Activated CD4-positive, alpha-beta T cell treated with anti-CD3 and anti-CD28 coated beads, Interleukin-2, amount 10 ng/mL, durations not matched to agents 24 days and 14 days (primary cell): ENCODE measurements around the gene PLD6. TPM values are rescaled to one million over a fixed set of nuclear protein-coding genes. Genes with fewer than 3 reads are reported as not detected.
"Not testable (repeated sequence)": the region's sequence is repeated elsewhere in the genome, so short reads cannot be mapped to it uniquely, and the experiment has no call there.

Experiments
- DNase-seq: peaks from one replicate; pipeline ENCODE4 v3.0.0; 2022
- H3K27ac Mint-ChIP-seq: one replicate; pipeline ENCODE4 v1.8.0; 2022; ENCODE audit warnings: mild to moderate bottlenecking, mixed read lengths
- H3K27me3 Mint-ChIP-seq: one replicate; pipeline ENCODE4 v1.8.0; 2022; ENCODE audit warnings: mixed read lengths
- H3K36me3 Mint-ChIP-seq: one replicate; pipeline ENCODE4 v1.8.0; 2022; ENCODE audit warnings: low read depth, mild to moderate bottlenecking, mixed read lengths
- H3K4me1 Mint-ChIP-seq: one replicate; pipeline ENCODE4 v1.8.0; 2021; ENCODE audit warnings: mixed read lengths
- H3K4me3 Mint-ChIP-seq: one replicate; pipeline ENCODE4 v1.8.0; 2022; ENCODE audit warnings: mild to moderate bottlenecking, moderate library complexity, mixed read lengths
- H3K9me3 Mint-ChIP-seq: one replicate; pipeline ENCODE4 v1.8.0; 2021; ENCODE audit warnings: mixed read lengths
- intact Hi-C: fragments of 100-400 bp; cut with micrococcal nuclease; formaldehyde crosslinking; loops from one replicate; pipeline ENCODE4 v1.15.1; 2023
- total RNA-seq: library from RNA; stranded (reverse); gene quantifications from 2 replicates; pipeline ENCODE4 v1.2.3, GENCODE V29; 2022

The PLD6 gene, protein sequence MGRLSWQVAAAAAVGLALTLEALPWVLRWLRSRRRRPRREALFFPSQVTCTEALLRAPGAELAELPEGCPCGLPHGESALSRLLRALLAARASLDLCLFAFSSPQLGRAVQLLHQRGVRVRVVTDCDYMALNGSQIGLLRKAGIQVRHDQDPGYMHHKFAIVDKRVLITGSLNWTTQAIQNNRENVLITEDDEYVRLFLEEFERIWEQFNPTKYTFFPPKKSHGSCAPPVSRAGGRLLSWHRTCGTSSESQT
- 17.2 and 17.3 TPM in 2 replicates for total RNA-seq

DNA sequence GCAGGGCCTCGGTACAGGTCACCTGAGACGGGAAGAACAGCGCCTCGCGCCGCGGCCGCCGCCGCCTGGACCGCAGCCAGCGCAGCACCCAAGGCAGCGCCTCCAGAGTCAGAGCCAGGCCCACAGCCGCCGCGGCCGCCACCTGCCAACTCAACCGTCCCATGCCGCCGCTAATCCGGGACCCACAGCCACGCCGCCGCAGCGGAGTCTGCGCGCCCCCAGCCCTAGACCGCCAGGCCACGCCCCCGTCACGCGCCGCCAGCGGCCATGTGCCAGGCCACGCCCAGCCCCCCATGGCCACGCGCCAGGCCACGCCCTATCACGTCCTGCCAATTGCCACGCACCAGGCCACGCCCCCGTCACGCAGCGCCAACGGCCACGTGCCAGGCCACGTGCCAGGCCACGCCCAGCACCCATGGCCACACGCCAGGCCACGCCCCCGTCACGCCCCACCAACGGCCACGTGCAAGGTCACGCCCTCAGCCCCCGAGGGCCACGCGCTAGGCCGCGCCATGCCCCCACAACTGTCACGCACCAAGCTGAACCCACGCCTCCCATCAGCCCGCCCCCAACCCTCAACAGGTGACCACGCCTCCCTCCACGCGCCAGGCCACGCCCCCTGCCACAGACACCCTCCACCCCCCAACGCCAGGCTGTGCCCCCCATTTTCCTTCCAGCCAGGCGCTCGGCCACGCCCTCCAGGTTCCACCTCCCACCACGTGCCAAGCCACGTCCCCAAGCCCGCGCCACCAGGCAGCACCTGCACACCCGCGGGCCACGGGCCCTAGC is at the start of gene PLD6:
PLD6 (minus strand) TSS at position 210 of the 789 bp plus-strand sequence; CDS start at position 163, 47 bp downstream.
- H3K36me3 Mint-ChIP-seq, result peaks cover 29% of the 10 kb centered on the region
- no peaks in the 10 kb centered on the region for H3K27me3 Mint-ChIP-seq
- peak; percentile 96 for DNase-seq
- peaks cover 11% of the 10 kb centered on the region for H3K4me1 Mint-ChIP-seq
- peak within 1 kb of the TSS; percentile 96 for H3K27ac Mint-ChIP-seq
- no peaks in the 10 kb centered on the region for H3K9me3 Mint-ChIP-seq
- peak within 1 kb of the TSS; percentile 90 for H3K4me3 Mint-ChIP-seq
- intact Hi-C loops, result loop anchor here (5.0 kb wide), 1 partner anchor 76 kb away; the partner anchor contains the start of gene COPS3

DNA sequence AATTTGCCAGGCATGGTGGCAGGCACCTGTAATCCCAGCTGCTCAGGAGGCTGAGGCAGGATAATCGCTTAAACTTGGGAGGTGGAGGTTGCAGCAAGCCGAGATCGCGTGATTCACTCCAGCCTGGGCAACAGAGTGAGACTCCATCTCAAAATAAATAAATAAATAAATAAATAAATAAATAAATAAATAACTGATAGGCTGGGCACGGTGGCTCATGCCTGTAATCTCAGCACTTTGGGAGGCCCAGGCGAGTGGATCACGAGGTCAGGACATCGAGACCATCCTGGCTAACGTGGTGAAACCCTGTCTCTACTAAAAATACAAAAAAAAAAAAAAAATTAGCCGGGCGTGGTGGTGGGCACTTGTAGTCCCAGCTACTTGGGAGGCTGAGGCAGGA is 49.6 kb upstream of the PLD6 start:
- intact Hi-C loops, DNase-seq, H3K4me3 Mint-ChIP-seq, H3K4me1 Mint-ChIP-seq, H3K27ac Mint-ChIP-seq, H3K9me3 Mint-ChIP-seq, H3K27me3 Mint-ChIP-seq: not testable (repeated sequence)
- H3K36me3 Mint-ChIP-seq, result peaks cover 64% of the 10 kb centered on the region

DNA sequence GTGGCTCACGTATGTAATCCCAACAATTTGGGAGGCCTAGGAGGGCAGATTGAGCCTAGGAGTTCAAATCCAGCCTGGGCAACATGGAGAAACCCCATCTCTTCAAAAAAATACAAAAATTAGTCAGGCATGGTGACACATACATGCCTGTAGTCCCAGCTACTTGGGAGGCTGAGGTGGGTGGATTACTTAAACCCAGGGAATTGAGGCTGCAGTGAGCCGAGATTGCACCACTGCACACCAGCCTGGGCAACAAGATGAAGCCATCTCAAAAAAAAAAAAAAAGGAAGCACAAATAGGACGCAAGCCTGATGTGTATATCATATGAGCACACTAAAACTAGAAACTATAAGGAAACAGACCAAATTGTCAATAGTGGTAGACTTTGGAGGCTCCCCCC is 47.9 kb upstream of the PLD6 start:
- Mint-ChIP-seq H3K36me3 (peaks cover 58% of the 10 kb centered on the region), H3K4me3 (no peak overlapping the region), H3K27ac (no peak overlapping the region), H3K27me3 (no peaks in the 10 kb centered on the region), H3K9me3 (no peaks in the 10 kb centered on the region), H3K4me1 (no peaks in the 10 kb centered on the region)
- DNase-seq, result no peak
- intact Hi-C loops, result no loop called here

DNA sequence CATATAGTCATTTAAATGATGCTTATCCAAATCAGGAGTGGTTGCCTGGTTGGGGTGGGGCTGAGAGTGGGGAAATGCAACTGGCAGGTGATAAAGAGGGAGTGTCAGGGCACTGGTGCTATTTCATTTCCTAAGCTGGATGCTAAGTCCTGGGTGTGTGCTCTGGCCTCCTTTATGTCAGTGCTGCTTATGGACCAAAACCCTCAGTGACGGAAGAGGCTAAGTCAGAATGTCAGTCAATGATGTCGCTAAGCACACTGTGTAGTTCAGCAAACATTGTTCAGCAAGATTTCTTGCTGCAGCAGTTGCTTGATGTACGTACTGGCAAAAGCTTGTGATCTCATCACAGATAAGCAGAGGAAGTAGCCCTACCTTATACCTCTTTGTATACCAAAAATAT is 47.3 kb upstream of the PLD6 start:
- DNase-seq, result no peak
- H3K27ac Mint-ChIP-seq, result no peak overlapping the region
- intact Hi-C loops, result no loop called here
- no peaks in the 10 kb centered on the region for H3K27me3 Mint-ChIP-seq
- H3K9me3 Mint-ChIP-seq, result no peaks in the 10 kb centered on the region
- no peak overlapping the region for H3K4me3 Mint-ChIP-seq
- no peaks in the 10 kb centered on the region for H3K4me1 Mint-ChIP-seq
- H3K36me3 Mint-ChIP-seq, result peaks cover 56% of the 10 kb centered on the region

DNA sequence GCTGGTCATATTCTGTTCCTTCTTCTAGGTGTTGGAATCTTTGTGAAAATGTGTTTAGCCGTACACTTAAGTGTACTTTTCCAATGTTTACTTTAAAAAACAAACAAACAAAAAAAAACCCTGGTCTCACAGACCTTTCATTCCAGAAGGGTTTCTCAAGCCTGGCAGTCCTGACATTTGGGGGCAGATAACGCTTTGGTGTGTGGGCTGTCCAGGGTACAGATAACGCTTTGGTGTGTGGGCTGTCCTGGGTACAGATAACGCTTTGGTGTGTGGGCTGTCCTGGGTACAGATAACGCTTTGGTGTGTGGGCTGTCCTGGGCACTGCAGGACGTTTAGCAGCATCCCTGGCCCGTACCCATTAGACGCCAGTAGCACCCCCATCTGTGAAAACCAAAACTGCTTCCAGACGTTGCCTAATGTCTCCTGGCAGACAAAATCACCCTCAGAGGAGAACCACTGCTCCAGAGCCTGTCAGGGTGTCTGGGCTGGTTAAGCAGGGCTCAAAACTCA is 46.1 kb upstream of the PLD6 start:
- Mint-ChIP-seq H3K27me3 (no peaks in the 10 kb centered on the region), H3K4me1 (no peaks in the 10 kb centered on the region), H3K27ac (no peak overlapping the region), H3K9me3 (no peaks in the 10 kb centered on the region), H3K4me3 (no peak overlapping the region), H3K36me3 (peaks cover 58% of the 10 kb centered on the region)
- no peak for DNase-seq
- intact Hi-C loops, result no loop called here

DNA sequence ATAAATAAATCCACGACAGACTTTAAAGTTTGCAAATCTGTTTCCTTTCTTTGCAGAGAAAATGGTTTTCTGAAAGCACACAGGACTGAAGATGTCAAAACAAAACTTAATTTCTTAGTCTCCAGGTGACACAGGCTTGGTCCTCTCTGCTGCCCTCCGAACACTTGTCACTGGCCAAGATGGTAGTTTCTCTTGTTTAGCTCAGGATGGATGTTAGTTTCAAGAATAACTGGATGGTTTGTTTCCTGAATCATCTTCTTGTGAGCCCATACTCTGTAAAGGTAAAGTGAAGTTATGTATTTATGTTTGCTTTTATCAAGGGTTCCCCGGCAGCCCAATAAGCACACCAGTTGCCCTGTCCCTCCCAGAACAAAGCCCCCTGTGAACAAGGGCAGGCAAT is 40.7 kb upstream of the PLD6 start:
- Mint-ChIP-seq H3K27me3 (no peaks in the 10 kb centered on the region), H3K4me1 (no peaks in the 10 kb centered on the region), H3K9me3 (no peaks in the 10 kb centered on the region), H3K36me3 (peaks cover 38% of the 10 kb centered on the region), H3K4me3 (no peak overlapping the region), H3K27ac (peak overlapping the region; percentile 20)
- intact Hi-C loops, result no loop called here
- no peak for DNase-seq

DNA sequence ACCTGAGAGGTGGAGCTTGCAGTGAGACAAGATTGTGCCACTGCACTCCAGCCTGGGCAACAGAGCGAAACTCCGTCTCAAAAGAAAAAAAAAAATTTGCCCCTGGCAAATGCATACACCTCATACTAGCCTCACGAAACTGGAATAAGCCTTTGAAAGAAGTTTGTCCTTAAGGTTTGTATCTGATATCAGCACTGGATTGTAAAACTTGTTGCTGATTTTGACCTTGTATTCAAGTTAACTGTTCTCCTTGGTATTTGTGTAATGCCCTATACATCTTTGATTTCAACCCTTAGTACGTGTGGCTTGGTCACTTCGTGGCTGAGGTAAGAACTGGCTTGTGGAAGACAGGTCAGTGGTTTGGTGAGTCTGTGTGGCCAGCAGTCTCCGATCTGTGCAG is 37.0 kb upstream of the PLD6 start:
- Mint-ChIP-seq H3K9me3 (no peaks in the 10 kb centered on the region), H3K4me3 (no peak overlapping the region), H3K4me1 (peaks cover 8% of the 10 kb centered on the region), H3K36me3 (peaks cover 20% of the 10 kb centered on the region), H3K27me3 (peaks cover 2% of the 10 kb centered on the region), H3K27ac (no peak overlapping the region)
- DNase-seq, result no peak
- intact Hi-C loops, result no loop called here

DNA sequence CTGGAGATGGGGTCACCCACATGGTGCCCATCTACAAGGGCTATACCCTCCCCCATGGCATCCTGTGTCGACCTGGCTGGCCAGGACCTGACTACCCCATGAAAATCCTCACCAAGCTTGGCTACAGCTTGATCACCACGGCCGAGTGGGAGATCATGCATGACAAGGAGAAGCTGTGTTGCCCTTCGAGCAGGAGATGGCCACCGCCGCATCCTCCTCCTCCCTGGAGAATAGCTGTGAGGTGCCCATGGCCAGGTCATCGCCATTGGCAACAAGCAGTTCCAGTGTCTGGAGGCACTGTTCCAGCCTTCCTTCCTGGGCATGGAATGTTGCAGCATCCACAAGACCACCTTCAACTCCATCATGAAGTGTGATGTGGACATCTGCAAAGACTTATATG is 36.1 kb upstream of the PLD6 start:
- H3K4me3 Mint-ChIP-seq, result no peak overlapping the region
- peaks cover 2% of the 10 kb centered on the region for H3K27me3 Mint-ChIP-seq
- no peaks in the 10 kb centered on the region for H3K9me3 Mint-ChIP-seq
- no peak for DNase-seq
- peaks cover 13% of the 10 kb centered on the region for H3K36me3 Mint-ChIP-seq
- H3K4me1 Mint-ChIP-seq, result peaks cover 10% of the 10 kb centered on the region
- intact Hi-C loops, result no loop called here
- H3K27ac Mint-ChIP-seq, result no peak overlapping the region

DNA sequence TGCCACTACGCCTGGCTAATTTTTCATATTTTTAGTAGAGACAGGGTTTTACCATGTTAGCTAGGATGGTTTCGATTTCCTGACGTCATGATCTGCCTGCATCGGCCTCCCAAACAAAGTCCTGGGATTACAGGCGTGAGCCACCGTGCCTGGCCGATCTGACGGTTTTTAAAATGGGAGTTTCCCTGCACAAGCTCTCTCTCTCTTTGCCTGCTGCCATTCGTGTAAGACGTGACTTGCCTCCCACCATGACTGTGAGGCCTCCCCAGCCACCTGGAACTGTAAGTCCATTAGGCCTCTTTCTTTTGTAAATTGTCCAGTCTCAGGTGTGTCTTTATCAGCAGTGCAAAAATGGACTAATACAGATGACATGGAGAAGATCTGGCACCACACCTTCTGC is 35.5 kb upstream of the PLD6 start:
- no peak for DNase-seq
- Mint-ChIP-seq H3K4me3 (no peak overlapping the region), H3K9me3 (no peaks in the 10 kb centered on the region), H3K36me3 (peaks cover 7% of the 10 kb centered on the region), H3K27ac (no peak overlapping the region), H3K4me1 (peaks cover 11% of the 10 kb centered on the region), H3K27me3 (peaks cover 2% of the 10 kb centered on the region)
- intact Hi-C loops, result no loop called here

DNA sequence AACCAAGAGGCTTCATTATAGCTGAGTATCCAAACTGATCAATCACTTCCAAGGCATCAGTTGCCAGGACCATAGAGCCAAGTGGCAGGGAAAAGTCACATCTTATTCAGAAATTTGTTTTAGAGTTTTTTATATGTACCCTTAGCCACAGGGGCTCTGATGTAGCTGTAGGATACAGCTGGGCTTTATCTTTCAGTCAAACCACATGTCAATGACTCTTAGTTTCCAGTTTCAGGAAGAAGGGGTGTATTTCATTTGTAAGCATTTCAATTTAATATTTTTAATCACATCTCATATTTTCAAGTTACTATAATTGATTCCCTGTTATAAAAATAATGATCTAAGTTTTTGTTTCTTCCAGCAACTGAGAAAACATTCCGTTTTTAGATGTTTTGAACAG is 33.7 kb upstream of the PLD6 start:
- Mint-ChIP-seq H3K36me3 (peaks cover 3% of the 10 kb centered on the region), H3K4me3 (no peak overlapping the region), H3K27ac (no peak overlapping the region), H3K27me3 (peaks cover 2% of the 10 kb centered on the region), H3K9me3 (no peaks in the 10 kb centered on the region), H3K4me1 (peaks cover 26% of the 10 kb centered on the region)
- intact Hi-C loops, result loop anchor here (5.0 kb wide), 1 partner anchor 238 kb away; no protein-coding TSS in a partner anchor
- DNase-seq, result no peak

DNA sequence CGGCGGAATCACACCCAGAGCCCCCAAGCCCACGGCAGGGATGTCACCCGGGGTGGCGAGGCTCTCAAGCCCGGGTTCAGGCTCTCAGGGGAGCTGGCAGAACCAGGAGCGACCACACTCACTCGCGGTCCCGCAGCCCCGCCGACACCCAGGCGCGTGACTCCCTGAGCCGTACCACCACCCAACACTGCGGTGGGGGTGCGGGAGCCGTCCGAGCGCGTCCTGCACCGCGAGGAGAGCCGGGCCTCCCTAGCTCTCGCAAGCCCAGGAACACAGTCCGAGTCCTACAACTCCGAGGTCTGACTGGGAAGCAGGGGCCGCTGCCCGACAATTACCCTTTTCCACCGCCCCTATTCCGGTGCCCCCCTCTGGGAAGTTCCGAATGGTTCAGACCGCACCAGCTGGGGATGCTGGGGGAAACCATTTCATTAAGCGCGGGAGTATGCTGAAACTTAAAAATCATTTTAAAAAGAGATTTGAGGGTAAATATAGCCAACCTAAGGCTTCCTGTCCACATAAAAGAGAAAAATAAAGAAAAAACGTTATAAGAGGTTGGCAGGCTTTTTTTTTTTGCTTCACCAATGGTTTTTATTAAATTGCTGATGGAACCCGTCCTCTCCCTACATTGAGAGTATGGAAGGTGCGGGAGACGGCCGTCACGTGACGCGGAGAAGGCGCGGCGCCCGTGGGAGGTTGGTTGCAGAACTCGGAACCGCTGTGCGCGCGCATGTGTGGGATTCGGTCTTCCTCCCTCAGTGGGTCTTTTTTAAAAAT is 31.1 kb upstream of the PLD6 start, which contains the start of gene FLCN:
FLCN (minus strand) TSS at position 143 of the 774 bp plus-strand sequence. CDS start 9,031 bp downstream, outside the sequence.
- intact Hi-C loops, result loop anchor here (1.0 to 5.0 kb wide), 5 partner anchors 44 to 235 kb away; partner anchors contain the start of gene COPS3
- no peaks in the 10 kb centered on the region for H3K9me3 Mint-ChIP-seq
- H3K27ac Mint-ChIP-seq, result peak within 1 kb of the TSS; percentile 95
- peak; percentile 96 for DNase-seq
- H3K4me1 Mint-ChIP-seq, result peaks cover 26% of the 10 kb centered on the region
- peaks cover 8% of the 10 kb centered on the region for H3K36me3 Mint-ChIP-seq
- peaks cover 2% of the 10 kb centered on the region for H3K27me3 Mint-ChIP-seq
- H3K4me3 Mint-ChIP-seq, result peak within 1 kb of the TSS; percentile 91

DNA sequence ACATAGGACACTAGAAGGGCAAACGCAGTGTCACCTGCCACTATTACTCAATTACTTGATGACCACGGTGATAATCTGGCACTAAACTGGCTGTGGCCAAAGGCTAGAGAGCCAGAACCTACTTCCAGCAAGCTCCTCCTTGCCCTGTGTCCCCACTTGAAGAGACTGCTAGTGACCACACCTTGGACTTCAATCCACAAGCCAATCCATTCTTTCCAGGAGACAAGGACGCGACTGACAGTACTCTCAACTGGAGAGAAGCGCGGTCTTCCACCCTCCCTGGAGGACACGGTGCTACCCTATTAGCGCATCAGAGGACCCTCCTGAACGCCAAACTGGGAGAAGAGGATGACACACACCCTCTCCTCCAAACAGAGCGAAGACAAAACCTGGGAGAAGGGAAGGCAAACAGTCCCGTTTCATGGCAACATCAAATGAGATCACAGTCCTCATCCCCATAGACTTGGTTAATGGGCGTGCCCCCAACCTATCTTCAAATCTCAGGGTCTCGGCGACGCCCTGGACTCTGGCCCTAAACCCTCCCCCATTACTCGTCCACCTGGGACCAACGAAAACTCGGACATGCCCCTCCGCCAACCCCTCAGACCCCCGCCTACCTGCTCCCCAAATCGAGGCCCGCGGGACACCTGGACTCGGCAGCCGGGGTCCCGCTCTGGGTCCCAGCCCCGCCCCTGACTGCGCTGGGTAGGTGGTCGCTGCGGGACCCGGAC is 30.3 kb upstream of the PLD6 start:
- no peaks in the 10 kb centered on the region for H3K9me3 Mint-ChIP-seq
- intact Hi-C loops, result loop anchor here (1.0 to 5.0 kb wide), 5 partner anchors 44 to 234 kb away; partner anchors contain the start of gene COPS3
- peak; percentile 71 for DNase-seq
- H3K4me1 Mint-ChIP-seq, result peaks cover 26% of the 10 kb centered on the region
- H3K4me3 Mint-ChIP-seq, result peak overlapping the region; percentile 91
- H3K36me3 Mint-ChIP-seq, result peaks cover 16% of the 10 kb centered on the region
- H3K27me3 Mint-ChIP-seq, result peaks cover 2% of the 10 kb centered on the region
- H3K27ac Mint-ChIP-seq, result peak overlapping the region; percentile 95
